HG02678 (cell line): ENCODE measurements around the gene GPD1.

Source experiments
- ATAC-seq: cut with Tn5 transposase; IDR thresholded peaks from one replicate; pipeline ENCODE4 v1.9.1; 2021; ENCODE audit warnings: mild to moderate bottlenecking, moderate library complexity; ENCODE audit not compliant: unreplicated experiment

GPD1 gene

DNA sequence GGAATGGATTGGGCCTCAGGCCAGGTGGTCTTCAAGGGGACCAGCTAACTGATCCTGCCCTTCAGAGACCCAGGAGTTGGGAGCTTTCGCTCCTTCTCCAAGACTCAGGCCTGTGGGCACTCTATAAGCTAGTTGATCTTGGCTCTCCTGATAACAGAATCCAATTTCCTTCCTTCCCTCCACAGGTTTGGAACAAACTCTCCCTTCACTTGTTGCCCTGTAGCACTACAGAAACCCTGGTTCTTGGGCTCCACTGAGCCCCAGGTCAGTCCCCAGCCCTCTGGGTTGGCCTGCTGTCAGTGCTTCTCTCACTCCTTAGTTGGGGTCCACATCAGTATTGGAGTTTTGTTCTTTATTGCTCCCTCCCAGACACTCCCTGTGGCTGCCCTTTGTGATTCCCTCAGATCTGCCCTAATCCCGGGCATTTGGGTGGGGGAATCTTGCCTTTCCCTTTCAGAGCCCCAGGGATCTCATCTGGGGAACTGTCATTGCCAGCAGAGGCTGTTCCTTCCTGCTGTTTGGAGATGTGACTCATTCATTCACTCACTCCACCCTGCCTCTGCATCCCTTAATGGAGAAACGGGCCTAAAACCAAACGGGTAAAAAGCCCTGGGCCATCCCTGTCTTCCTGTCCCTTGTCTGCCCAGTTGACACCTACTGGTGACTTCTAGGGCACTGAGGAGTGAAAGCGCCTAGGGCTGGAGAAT, 4.4 kb upstream of the GPD1 start:
- ATAC-seq, result no peak

- ATAC-seq, result no peak
These were observed 3.2 kb upstream of the GPD1 start for GRCh38 chr12:50100561-50100960.

- ATAC-seq, result no peak
These were observed 2.1 kb upstream of the GPD1 start for GRCh38 chr12:50101663-50102062.

GRCh38 chr12:50102131-50102531, 1.7 kb upstream of the GPD1 start:
- ATAC-seq, result no peak

GRCh38 chr12:50102646-50103309, 1.0 kb upstream of the GPD1 start:
- ATAC-seq, result no peak

DNA sequence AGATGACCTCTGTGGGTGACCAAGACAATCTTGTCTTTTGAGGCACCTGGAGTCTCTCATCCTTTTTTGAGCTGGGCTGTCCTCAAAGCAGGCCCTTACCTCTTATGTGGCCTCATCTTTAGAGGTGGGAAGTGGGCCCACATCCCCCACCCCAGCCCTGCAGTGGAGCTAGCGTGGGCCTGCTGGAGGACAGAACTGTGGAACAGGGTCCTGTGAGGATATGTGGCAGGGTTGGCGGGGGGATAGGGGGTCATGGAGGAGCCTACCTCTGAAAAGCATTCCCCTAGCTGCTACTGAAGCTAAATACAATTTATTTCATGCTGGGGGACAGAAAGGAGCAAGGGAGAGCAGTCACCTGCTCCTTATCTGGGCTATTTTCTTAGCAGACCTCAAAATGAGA, 457 bp upstream of the GPD1 start:
- no peak for ATAC-seq

- no peak for ATAC-seq
These were observed 884 bp downstream of the GPD1 start for GRCh38 chr12:50104417-50105366.

DNA sequence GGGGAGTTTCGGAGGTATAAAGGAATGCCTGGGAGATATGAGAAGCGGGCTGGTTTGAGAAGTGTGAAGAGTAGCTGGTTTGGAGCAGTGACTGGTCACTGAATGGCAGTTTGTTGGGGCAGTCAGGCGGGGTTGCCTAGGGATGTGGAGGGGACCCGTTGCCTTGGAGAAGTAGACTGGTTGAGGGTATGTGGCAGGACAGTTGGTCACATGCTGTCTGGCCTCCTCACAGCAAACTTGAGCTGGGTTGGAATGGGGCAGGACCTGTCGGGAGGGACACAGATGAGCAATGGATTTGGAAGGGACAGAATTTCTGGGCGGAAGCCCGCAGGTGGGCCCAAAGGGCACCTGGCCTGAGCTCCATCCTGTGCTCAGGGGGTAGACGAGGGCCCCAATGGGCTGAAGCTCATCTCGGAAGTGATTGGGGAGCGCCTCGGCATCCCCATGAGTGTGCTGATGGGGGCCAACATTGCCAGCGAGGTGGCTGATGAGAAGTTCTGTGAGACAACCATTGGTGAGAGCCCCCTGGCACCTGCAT, 2.2 kb downstream of the GPD1 start:
- no peak for ATAC-seq

GRCh38 chr12:50106907-50107306, 3.1 kb downstream of the GPD1 start:
- ATAC-seq, result no peak

DNA sequence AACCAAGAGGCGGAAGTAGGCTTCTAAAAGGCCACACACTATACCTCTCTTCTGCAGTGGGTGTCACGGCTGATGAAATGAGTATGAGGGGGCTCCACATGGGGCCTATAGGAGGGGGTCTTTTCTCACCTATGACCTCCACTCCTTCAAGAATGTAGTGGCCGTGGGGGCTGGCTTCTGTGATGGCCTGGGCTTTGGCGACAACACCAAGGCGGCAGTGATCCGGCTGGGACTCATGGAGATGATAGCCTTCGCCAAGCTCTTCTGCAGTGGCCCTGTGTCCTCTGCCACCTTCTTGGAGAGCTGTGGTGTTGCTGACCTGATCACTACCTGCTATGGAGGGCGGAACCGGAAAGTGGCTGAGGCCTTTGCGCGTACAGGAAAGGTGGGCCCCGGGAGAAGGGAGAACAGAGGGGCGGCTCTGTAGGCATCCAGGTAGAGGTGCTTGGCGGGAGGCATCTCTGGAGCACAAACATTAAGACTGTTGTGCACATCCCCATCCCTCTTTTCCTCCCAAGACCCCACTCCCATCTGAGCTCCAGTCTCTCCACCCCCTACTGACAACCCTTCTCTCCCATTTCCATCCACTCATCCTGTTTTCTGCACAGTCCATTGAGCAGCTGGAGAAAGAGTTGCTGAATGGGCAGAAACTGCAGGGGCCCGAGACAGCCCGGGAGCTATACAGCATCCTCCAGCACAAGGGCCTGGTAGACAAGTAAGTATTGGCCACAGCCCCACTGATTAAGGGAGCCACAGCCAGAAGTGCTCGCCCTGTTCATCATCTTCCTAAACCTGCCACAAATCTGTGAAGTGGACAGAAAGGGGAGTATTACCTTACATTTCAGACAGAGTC, 3.8 kb downstream of the GPD1 start:
- ATAC-seq, result no peak

- ATAC-seq, result no peak
These were observed 5.5 kb downstream of the GPD1 start for GRCh38 chr12:50109319-50109718.

DNA sequence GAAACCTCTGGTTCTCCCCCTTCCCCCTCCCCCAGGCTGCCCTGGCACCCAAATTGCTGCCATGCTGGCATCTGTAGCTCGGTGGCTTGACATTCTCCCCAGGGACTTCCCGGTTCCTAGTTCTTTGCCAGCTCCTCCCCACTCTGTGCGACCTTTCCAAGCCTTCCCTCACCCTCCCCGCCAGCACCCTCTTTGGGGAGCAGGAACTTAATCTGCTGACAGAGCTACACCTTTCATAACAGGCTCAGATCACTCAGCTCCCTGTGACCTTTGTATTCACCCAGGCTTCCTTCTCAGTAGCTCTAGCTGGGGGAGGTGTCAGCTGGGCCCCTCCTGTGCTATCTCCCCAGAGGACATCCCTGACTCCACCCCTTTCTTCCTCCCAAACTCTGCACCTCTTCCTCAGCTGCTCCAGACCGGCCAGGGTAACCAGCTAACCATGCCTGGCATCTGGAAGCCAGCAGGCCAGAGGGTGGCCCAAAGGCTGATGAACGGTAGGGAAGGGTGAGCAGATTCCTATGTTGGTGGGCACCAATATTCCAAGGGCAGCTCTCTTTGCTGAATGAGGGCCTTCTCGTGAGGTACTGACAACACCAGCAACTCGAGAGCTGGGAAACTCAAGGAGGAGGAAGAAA, 6.4 kb downstream of the GPD1 start:
- ATAC-seq, result no peak

- ATAC-seq, result no peak
These were observed 7.0 kb downstream of the GPD1 start for GRCh38 chr12:50110762-50111351.

DNA sequence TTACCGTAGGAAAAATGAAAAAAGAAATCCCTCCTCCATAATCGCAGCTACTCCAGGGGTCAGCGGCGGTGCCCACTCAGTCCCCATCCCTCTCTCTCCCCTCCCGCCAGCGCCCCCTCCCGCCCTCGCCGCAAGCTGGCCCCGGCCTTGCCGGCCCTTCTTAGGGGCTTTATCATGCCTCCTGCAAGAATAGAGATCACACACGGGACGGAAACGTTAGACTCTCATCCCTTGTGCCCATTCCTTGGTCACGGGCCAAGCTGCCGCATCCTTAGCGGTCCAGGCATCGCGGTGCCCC, 7.5 kb downstream of the GPD1 start:
- peak; percentile 1 for ATAC-seq

- ATAC-seq, result peak; percentile 77
These were observed 8.1 kb downstream of the GPD1 start, which contains the start of gene COX14 for GRCh38 chr12:50111693-50112455. Gene COX14 (plus strand): TSS chr12:50112236. CDS start chr12:50120044, 7,808 bp downstream.

DNA sequence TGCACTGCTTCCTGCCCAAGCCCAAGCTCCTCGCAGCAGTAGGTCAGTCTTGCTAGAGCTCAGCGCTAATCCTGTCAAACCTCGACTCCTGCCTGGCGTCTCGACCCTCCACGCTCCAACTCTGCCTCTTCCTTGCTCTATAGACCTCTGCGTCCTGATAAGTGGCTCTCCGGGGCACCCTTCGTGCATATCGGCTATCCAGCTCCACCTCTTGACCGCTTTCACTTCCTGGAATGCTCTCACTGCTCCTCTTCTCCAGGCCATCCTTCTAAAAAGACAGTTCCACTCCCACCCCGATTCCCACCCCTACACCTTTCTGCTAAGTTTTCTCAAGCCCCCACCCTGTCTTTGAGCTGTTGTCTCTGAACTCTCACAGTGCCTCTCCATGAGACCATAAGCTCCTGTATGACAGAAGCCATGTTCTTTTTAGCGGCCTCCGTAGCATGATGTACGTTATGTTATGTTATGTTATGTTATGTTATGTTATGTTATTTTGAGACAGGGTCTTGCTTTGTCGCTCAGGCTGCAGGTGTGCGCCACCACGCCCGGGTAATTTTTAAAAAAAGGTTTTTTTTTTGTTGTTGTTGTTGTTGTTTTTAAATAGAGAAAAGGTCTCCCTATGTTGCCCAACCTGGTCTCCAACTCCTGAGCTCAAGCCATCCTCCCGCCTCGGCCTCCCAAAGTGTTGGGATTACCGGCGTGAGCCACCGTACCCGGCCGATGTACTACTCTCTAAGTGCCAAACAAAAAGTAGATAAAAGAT, 8.8 kb downstream of the GPD1 start:
- no peak for ATAC-seq

DNA sequence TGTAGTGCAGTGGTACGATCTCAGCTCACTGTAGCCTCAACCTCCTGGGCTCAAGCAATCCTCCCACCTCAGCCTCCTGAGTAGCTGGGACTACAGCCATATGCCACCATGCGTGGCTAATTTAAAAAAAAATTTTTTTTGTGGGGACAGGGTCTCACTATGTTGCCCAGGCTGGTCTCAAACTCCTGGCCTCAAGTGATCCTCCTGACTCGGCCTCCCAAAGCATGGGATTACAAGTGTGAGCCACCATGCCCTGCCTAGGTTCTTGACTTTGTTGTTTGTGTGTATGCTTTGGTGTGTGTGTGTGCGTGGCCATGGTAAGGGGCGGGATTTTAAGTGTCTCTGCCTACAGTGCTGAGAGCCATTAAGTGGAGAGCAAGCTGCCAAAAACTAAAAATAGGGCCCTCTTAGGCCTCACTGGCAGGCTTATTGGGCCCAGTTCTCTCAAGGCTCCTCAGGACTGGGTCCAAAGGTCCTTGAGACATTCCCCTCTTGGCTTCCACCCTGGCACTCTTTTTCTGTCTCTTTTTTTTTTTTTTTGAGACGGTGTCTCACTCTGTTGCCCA, 13.3 kb downstream of the GPD1 start:
- ATAC-seq, result no peak

GRCh38 chr12:50119387-50119786, 15.6 kb downstream of the GPD1 start:
- ATAC-seq, result no peak
